Peyer's patch (tissue), 4 donors: ENCODE results near the gene TMEM252. TPM values are rescaled to one million over a fixed set of nuclear protein-coding genes. Genes with fewer than 3 reads are reported as not detected.

ENCODE experiments used
- DNase-seq, 3 donors: peaks; one replicate each; pipeline ENCODE4 v3.0.0-alpha.2; 2017 to 2019
- H3K27ac ChIP-seq, 4 donors: fragments of 200-600 bp; sonication (generic); one replicate each; pipeline ENCODE4 v1.5.1; 2016 to 2019
- H3K27me3 ChIP-seq, 2 donors: fragments of 200-600 bp; sonication (generic); one replicate each; pipeline ENCODE4 v1.5.1; 2019
- H3K36me3 ChIP-seq, 3 donors: fragments of 200-600 bp; sonication (generic); one replicate each; pipeline ENCODE4 v1.5.1; 2016 to 2019
- H3K4me1 ChIP-seq, 4 donors: fragments of 200-600 bp; sonication (generic); one replicate each; pipeline ENCODE4 v1.5.1; 2016 to 2019
- H3K4me3 ChIP-seq, 4 donors: fragments of 200-600 bp; sonication (generic); 1 replicate in 3 of 4; 2 replicates in 1 of 4; pipeline ENCODE4 v1.5.1; 2016 to 2019; ENCODE audit warnings: mild to moderate bottlenecking in 1 of 4
- H3K9me3 ChIP-seq, 4 donors: fragments of 200-600 bp; sonication (generic); one replicate each; pipeline ENCODE4 v1.5.1; 2016 to 2019; ENCODE audit warnings: mild to moderate bottlenecking in 1 of 4
- POLR2A ChIP-seq, 2 donors: fragments of 450-650 bp; IDR thresholded peaks; one replicate each; pipeline ENCODE4 v1.5.1; 2017; ENCODE audit warnings: antibody characterized with exemption in 2 of 2, mild to moderate bottlenecking in 2 of 2, moderate library complexity in 2 of 2
- total RNA-seq, 4 donors: library from RNA; depleted of rRNA; stranded (reverse); fragments of >200 nt; gene quantifications; one replicate each; pipeline ENCODE4 v1.1.0, GENCODE V29; 2016
- TF ChIP-seq, protein P1 (sequence below), 6 experiments: fragments of 450-650 bp in 4 of 6; fragments of 200-600 bp in 2 of 6; sonication (generic) in 1 of 6; IDR thresholded peaks; one replicate each; pipeline ENCODE4 v1.5.1; 2017 to 2019; ENCODE audit warnings: antibody characterized with exemption in 6 of 6, mild to moderate bottlenecking in 3 of 6, moderate library complexity in 1 of 6

Gene TMEM252
- total RNA-seq, 4 donors from 2014 or later = 47.3 to 66.8 (median 55.3) TPM; not detected in 1

DNA sequence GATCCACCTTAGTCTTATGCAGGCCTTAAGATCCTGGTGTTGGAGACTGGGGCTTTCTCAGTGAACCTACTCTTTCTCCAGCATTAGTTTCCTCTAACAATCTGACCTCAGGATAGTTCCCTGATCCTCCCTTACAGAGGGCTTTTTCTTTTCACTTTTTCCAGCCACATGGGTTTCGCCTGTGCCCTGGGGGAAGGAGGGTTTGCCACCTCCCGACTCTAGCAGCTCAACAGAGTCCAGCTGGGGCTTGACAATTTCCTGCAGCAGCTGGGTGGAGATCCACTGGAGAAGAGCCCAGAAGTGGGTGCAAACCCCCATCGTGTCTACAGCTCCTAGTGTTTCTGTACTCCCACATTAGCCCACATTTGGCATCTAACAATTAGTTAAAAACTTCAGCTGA, 7.6 kb upstream of the TMEM252 start:
- Histone ChIP-seq H3K27me3 (no peaks in the 10 kb centered on the region), H3K9me3 (no peaks in the 10 kb centered on the region), H3K27ac (no peak overlapping the region), H3K4me1 (peaks cover 0 to 27% (median 2%) of the 10 kb centered on the region in 4 donors), H3K4me3 (no peak overlapping the region), H3K36me3 (no peaks in the 10 kb centered on the region)
- DNase-seq = no peak
- TF ChIP-seq POLR2A (IDR thresholded peaks at IDR 0.05) = no peak
- TF ChIP-seq, protein P1, sequence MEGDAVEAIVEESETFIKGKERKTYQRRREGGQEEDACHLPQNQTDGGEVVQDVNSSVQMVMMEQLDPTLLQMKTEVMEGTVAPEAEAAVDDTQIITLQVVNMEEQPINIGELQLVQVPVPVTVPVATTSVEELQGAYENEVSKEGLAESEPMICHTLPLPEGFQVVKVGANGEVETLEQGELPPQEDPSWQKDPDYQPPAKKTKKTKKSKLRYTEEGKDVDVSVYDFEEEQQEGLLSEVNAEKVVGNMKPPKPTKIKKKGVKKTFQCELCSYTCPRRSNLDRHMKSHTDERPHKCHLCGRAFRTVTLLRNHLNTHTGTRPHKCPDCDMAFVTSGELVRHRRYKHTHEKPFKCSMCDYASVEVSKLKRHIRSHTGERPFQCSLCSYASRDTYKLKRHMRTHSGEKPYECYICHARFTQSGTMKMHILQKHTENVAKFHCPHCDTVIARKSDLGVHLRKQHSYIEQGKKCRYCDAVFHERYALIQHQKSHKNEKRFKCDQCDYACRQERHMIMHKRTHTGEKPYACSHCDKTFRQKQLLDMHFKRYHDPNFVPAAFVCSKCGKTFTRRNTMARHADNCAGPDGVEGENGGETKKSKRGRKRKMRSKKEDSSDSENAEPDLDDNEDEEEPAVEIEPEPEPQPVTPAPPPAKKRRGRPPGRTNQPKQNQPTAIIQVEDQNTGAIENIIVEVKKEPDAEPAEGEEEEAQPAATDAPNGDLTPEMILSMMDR (IDR thresholded peaks at IDR 0.05) = no peak

DNA sequence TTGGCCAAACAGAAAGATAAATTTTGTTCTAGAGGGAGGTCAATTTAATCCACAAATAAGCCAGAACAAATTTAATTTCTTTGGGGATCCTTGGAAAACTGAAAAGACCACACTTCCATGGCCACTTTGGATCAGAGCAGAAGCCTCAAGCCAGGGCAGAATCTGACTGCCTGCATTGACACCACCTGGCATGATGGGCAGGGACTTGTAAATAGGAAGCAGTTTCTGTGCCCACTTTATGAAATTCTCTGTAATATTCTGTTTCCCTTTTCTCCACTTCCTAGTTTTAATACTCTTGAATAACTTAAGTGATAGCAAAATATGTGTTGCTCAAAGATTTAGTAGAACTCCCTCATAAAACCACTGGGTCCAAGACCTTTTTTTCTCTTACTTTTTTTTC, 6.7 kb upstream of the TMEM252 start:
- no peak for DNase-seq
- Histone ChIP-seq H3K4me3 (no peak overlapping the region), H3K27me3 (no peaks in the 10 kb centered on the region), H3K9me3 (no peaks in the 10 kb centered on the region), H3K36me3 (no peaks in the 10 kb centered on the region), H3K4me1 (peaks cover 0 to 24% (median 2%) of the 10 kb centered on the region in 4 donors), H3K27ac (peak overlapping the region in 3 of 4 donors; percentile 55 to 77 (median 64))
- TF ChIP-seq, protein P1 (IDR thresholded peaks at IDR 0.05) = no peak
- TF ChIP-seq POLR2A (IDR thresholded peaks at IDR 0.05) = no peak

DNA sequence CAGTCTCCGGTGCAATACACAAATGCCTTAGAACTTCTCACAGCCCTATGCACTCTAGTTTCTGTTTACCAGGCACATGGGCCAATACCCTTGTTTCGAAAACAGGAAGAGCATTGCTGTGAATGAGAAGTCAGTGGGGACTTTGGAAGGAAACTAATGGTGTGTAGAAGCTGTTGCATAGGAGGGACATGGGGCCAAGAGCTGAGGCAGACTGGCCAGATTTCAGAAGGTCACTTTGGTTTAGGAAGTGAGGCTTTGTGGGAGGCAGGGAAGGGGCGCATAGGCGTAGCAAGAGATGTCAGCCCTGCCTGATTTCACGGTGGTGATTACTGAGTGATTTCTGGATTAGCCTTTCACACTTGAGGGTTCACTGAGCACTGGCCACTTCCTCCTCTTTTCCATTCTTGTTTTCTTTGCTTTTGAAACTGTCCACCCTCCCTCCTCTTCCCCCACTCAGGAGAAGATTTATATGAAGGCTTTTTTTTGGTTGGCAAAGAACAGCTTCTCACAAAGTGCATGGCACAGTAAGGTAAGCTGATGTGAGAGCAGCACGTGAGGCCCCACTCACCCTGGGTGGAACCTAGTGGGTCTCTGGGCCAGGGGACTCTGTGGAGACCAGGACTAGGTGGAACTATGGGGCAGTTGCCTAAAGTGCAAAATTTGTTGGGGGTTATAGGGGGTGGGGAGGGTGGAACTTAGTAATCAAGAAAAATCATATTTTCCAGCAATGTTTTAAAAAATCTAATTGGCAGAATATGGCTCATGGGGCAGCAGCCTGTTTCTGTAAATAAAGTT, 6.1 kb upstream of the TMEM252 start:
- no peak for TF ChIP-seq POLR2A (IDR thresholded peaks at IDR 0.05)
- TF ChIP-seq, protein P1 (IDR thresholded peaks at IDR 0.05) = no peak
- DNase-seq = peak in 2 of 3 donors; percentile 43 to 53
- Histone ChIP-seq H3K9me3 (no peaks in the 10 kb centered on the region), H3K27ac (peak overlapping the region; percentile 16 to 77 (median 60)), H3K4me1 (peaks cover 0 to 23% (median 2%) of the 10 kb centered on the region in 4 donors), H3K36me3 (no peaks in the 10 kb centered on the region), H3K27me3 (no peaks in the 10 kb centered on the region), H3K4me3 (no peak overlapping the region)

DNA sequence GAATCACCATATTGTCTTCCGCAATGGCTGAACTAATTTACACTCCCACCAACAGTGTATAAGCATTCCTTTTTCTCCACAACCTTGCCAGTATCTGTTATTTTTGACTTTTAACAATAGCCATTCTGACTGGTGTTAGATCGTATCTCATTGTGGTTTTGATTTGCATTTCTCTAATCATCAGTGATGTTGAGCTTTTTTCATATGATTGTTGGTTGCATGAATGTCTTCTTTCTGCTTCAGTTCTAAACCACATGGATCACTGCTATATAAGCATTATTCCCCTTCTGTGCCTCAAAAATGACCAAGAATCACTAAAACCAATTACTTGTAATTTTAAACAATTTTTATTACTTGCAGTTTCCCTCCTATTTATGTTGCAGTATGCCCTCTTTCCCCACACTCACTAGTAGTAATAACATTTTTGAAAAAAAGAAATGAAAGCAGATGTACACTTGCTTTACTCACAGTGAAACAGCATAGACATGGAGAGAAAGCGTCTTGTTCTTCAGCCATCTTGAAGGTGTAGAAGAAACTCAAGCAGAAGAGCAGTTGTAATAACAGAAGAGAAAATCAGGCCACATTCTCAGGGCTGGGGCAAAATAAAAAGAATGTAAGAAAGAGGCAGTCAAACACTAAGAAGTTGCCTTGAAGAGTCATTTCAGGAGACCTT, 4.5 kb upstream of the TMEM252 start:
- no peak for DNase-seq
- H3K27ac ChIP-seq = peak overlapping the region in 1 of 4 donors; percentile 15
- no peaks in the 10 kb centered on the region for H3K36me3 ChIP-seq
- H3K4me1 ChIP-seq = peaks cover 0 to 27% (median 2%) of the 10 kb centered on the region in 4 donors
- no peak overlapping the region for H3K4me3 ChIP-seq
- no peak for TF ChIP-seq POLR2A (IDR thresholded peaks at IDR 0.05)
- TF ChIP-seq, protein P1 (IDR thresholded peaks at IDR 0.05) = no peak
- H3K27me3 ChIP-seq = no peaks in the 10 kb centered on the region
- H3K9me3 ChIP-seq = no peaks in the 10 kb centered on the region

DNA sequence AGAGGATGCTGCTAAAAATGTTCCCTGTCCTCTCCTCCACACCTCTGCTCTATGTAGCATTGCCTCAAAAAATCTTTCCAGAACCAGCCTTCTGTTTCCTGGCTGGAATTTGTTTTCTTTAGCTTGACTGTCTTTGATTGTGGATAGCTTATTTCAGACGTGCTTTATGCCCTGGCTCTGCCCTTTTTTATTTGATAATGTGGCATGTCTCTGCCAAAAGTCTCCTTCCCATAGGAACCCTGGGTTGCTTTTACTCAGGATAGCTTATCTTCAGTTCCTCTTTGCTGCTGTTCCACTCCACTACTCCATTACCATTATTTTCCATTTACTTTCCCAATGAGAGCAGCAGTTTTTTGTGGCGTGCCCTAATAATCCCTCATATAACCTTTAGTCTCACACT, 885 bp upstream of the TMEM252 start:
- no peaks in the 10 kb centered on the region for H3K9me3 ChIP-seq
- no peak for DNase-seq
- no peaks in the 10 kb centered on the region for H3K36me3 ChIP-seq
- peak overlapping the region in 3 of 4 donors; percentile 39 to 81 (median 70) for H3K27ac ChIP-seq
- TF ChIP-seq, protein P1 (IDR thresholded peaks at IDR 0.05) = no peak
- no peak for TF ChIP-seq POLR2A (IDR thresholded peaks at IDR 0.05)
- H3K4me3 ChIP-seq = peak overlapping the region in 2 of 4 donors; percentile 48 to 54
- no peaks in the 10 kb centered on the region for H3K27me3 ChIP-seq
- peaks cover 0 to 28% (median 2%) of the 10 kb centered on the region in 4 donors for H3K4me1 ChIP-seq
